ENCODE results near the gene PDE6C. TPM values are rescaled to one million over a fixed set of nuclear protein-coding genes. Genes with fewer than 3 reads are reported as not detected.

The PDE6C gene
- total RNA-seq, 1 donor from 2014 or later: not detected

- Histone ChIP-seq H3K4me2 (ENCODE audit: low read length) (no peak overlapping the region), H3K36me3 (ENCODE audit: insufficient read depth, low read length) (no peaks in the 10 kb centered on the region), H3K27me3 (ENCODE audit: insufficient read depth, low read length) (no peaks in the 10 kb centered on the region), H2AFZ (ENCODE audit: low read depth, low read length) (no peak overlapping the region), H3K9me3 (ENCODE audit: insufficient read depth, low read depth, low read length) (no peaks in the 10 kb centered on the region), H3K9ac (ENCODE audit: low read length) (no peak overlapping the region), H3K4me1 (ENCODE audit: insufficient read depth, low read length) (no peaks in the 10 kb centered on the region), H4K20me1 (ENCODE audit: insufficient read depth, low read length) (no peaks in the 10 kb centered on the region), H3K27ac (ENCODE audit: low read depth, low read length) (no peak overlapping the region), H3K79me2 (ENCODE audit: insufficient read depth, low read length) (no peaks in the 10 kb centered on the region), H3K4me3 (ENCODE audit: insufficient read depth, low read depth, low read length) (no peak overlapping the region)
- Mint-ChIP-seq H3K9me3 (ENCODE audit: unreplicated experiment) (peaks cover 2% of the 10 kb centered on the region), H3K36me3 (ENCODE audit: low read depth, unreplicated experiment) (no peaks in the 10 kb centered on the region), H3K4me1 (ENCODE audit: low read depth, unreplicated experiment) (no peaks in the 10 kb centered on the region), H3K27me3 (ENCODE audit: low read depth, unreplicated experiment) (no peaks in the 10 kb centered on the region), H3K27ac (ENCODE audit: unreplicated experiment) (no peak overlapping the region), H3K4me3 (ENCODE audit: unreplicated experiment) (no peak overlapping the region)
- DNase-seq (ENCODE audit: low read depth) (no peak), FAIRE-seq (no peak)
- TF ChIP-seq EZH2 (IDR thresholded peaks at IDR 0.05; ENCODE audit: insufficient read depth, low read length) (no peak), CTCF (IDR thresholded peaks at IDR 0.05; ENCODE audit: insufficient read depth, low read depth, low read length) (no peak)
These were observed 41.9 kb downstream of the PDE6C start for GRCh38 chr10:93654201-93654600.

DNA sequence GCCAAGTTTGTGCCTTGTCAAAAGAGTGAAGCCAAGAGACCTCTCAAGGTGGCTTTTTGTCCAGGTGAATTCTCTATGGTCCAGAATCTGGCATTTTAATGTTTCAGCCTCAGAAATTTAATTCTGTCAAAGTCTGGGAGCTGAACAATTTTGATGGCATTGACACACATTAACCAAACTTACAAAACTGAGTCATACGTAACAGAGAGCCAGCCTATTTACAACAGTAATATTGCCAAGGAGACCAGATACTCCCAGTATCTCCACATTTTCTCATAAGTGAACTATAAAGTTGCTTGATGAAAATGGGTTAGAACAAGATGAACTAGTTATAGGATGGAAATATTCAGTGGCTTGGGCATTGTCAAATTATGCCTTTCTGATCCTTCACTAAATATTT is 43.8 kb downstream of the PDE6C start:
- no peak overlapping the region for H3K27ac Mint-ChIP-seq (ENCODE audit: unreplicated experiment)
- no peak overlapping the region for H3K4me2 ChIP-seq (ENCODE audit: low read length)
- no peaks in the 10 kb centered on the region for H3K9me3 ChIP-seq (ENCODE audit: insufficient read depth, low read depth, low read length)
- TF ChIP-seq EZH2 (IDR thresholded peaks at IDR 0.05; ENCODE audit: insufficient read depth, low read length) (no peak), CTCF (IDR thresholded peaks at IDR 0.05; ENCODE audit: insufficient read depth, low read depth, low read length) (no peak)
- DNase-seq (ENCODE audit: low read depth): no peak
- H3K9me3 Mint-ChIP-seq (ENCODE audit: unreplicated experiment): peaks cover 2% of the 10 kb centered on the region
- no peak overlapping the region for H3K27ac ChIP-seq (ENCODE audit: low read depth, low read length)
- no peaks in the 10 kb centered on the region for H3K4me1 Mint-ChIP-seq (ENCODE audit: low read depth, unreplicated experiment)
- no peaks in the 10 kb centered on the region for H4K20me1 ChIP-seq (ENCODE audit: insufficient read depth, low read length)
- no peaks in the 10 kb centered on the region for H3K4me1 ChIP-seq (ENCODE audit: insufficient read depth, low read length)
- peaks cover 2% of the 10 kb centered on the region for H3K36me3 Mint-ChIP-seq (ENCODE audit: low read depth, unreplicated experiment)
- no peaks in the 10 kb centered on the region for H3K27me3 ChIP-seq (ENCODE audit: insufficient read depth, low read length)
- H3K79me2 ChIP-seq (ENCODE audit: insufficient read depth, low read length): no peaks in the 10 kb centered on the region
- H3K27me3 Mint-ChIP-seq (ENCODE audit: low read depth, unreplicated experiment): no peaks in the 10 kb centered on the region
- H3K4me3 ChIP-seq (ENCODE audit: insufficient read depth, low read depth, low read length): no peak overlapping the region
- H3K9ac ChIP-seq (ENCODE audit: low read length): no peak overlapping the region
- no peak overlapping the region for H3K4me3 Mint-ChIP-seq (ENCODE audit: unreplicated experiment)
- FAIRE-seq: no peak
- H3K36me3 ChIP-seq (ENCODE audit: insufficient read depth, low read length): peaks cover 2% of the 10 kb centered on the region
- H2AFZ ChIP-seq (ENCODE audit: low read depth, low read length): no peak overlapping the region

DNA sequence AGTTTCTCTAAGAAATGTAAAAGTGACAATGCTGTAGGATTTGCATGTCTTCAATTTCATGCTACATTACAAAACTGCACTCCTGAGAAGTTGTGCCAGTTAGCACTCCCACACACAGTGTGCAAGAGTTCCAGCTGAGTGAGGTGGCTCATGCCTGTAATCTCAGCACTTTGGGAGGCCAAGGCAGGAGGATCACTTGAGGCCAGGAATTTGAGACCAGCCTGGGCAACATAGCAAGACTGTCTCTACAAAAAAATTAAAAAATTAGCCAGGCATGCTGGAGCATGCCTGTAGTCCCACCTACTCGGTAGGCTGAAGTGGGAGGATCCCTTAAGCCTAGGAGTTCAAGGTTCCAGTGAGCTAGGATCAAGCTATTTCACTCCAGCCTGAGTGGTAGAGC is 45.4 kb downstream of the PDE6C start:
- peaks cover 2% of the 10 kb centered on the region for H3K36me3 ChIP-seq (ENCODE audit: insufficient read depth, low read length)
- FAIRE-seq: no peak

More for the DNA sequence above, 45.4 kb downstream of the PDE6C start:
- no peaks in the 10 kb centered on the region for H4K20me1 ChIP-seq (ENCODE audit: insufficient read depth, low read length)
- Mint-ChIP-seq H3K27ac (ENCODE audit: unreplicated experiment) (no peak overlapping the region), H3K4me1 (ENCODE audit: low read depth, unreplicated experiment) (no peaks in the 10 kb centered on the region), H3K4me3 (ENCODE audit: unreplicated experiment) (no peak overlapping the region), H3K36me3 (ENCODE audit: low read depth, unreplicated experiment) (peaks cover 2% of the 10 kb centered on the region), H3K27me3 (ENCODE audit: low read depth, unreplicated experiment) (no peaks in the 10 kb centered on the region), H3K9me3 (ENCODE audit: unreplicated experiment) (no peaks in the 10 kb centered on the region)
- no peak overlapping the region for H3K27ac ChIP-seq (ENCODE audit: low read depth, low read length)
- H3K4me1 ChIP-seq (ENCODE audit: insufficient read depth, low read length): no peaks in the 10 kb centered on the region
- H3K4me2 ChIP-seq (ENCODE audit: low read length): no peak overlapping the region
- DNase-seq (ENCODE audit: low read depth): no peak
- H3K4me3 ChIP-seq (ENCODE audit: insufficient read depth, low read depth, low read length): no peak overlapping the region
- TF ChIP-seq CTCF (IDR thresholded peaks at IDR 0.05; ENCODE audit: insufficient read depth, low read depth, low read length): no peak
- TF ChIP-seq EZH2 (IDR thresholded peaks at IDR 0.05; ENCODE audit: insufficient read depth, low read length): no peak
- H2AFZ ChIP-seq (ENCODE audit: low read depth, low read length): no peak overlapping the region
- no peak overlapping the region for H3K9ac ChIP-seq (ENCODE audit: low read length)
- H3K79me2 ChIP-seq (ENCODE audit: insufficient read depth, low read length): no peaks in the 10 kb centered on the region
- H3K9me3 ChIP-seq (ENCODE audit: insufficient read depth, low read depth, low read length): no peaks in the 10 kb centered on the region
- no peaks in the 10 kb centered on the region for H3K27me3 ChIP-seq (ENCODE audit: insufficient read depth, low read length)
